ENCODE data around the gene C21orf58. TPM values are rescaled to one million over a fixed set of nuclear protein-coding genes. Genes with fewer than 3 reads are reported as not detected.
A peak's percentile ranks its signal among the peaks of the same experiment; 100 is the strongest.

C21orf58 gene
- polyA plus RNA-seq, 1 of the 3 experiments (the other 2 are of a cell fraction), result 9.7 TPM

- H3K4me3 ChIP-seq (ENCODE audit: low read depth in 2 of 2, low read length in 1 of 2), result peak overlapping the region; percentile 72 to 77
- ChIA-PET POLR2A (no interaction called here), CTCF (no interaction called here)
- H3K36me3 ChIP-seq (replicated peaks in 1 of 2; ENCODE audit: control insufficient read depth in 1 of 2, insufficient read depth in 2 of 2, low read length in 1 of 2), result peaks cover 22 to 27% of the 10 kb centered on the region in 2 experiments
- 0 out of 2 replicates have a peak, but pooled peaks have one; percentile 2 for TF ChIP-seq FOSL2 (IDR thresholded peaks at IDR 0.05; ENCODE audit: borderline replicate concordance, low read depth)
- TF ChIP-seq CTCF (IDR thresholded peaks at IDR 0.05), result no peak
- no peak for TF ChIP-seq GABPA (IDR thresholded peaks at IDR 0.05; ENCODE audit: low read depth)
- H3K79me2 ChIP-seq (ENCODE audit: insufficient read depth), result peaks cover 73% of the 10 kb centered on the region
- peaks cover 14% of the 10 kb centered on the region for H3F3A ChIP-seq (replicated peaks; ENCODE audit: insufficient read depth)
- DNase-seq, result no peak
- under 1% methylated on average over 16 of the region's 16 CpGs for WGBS (ENCODE audit: low lambda C conversion rate)
- peak overlapping the region; percentile 95 for H3K9ac ChIP-seq
- peaks cover 8% of the 10 kb centered on the region; the same call in 1 of the 2 replicates for H4K20me1 ChIP-seq (ENCODE audit: insufficient read depth)
- no peaks in the 10 kb centered on the region for H3K27me3 ChIP-seq (ENCODE audit: insufficient read depth)
- H3K4me2 ChIP-seq, result peak overlapping the region; percentile 72
- H3K4me1 ChIP-seq (ENCODE audit: control insufficient read depth in 1 of 2, insufficient read depth in 2 of 2, low read depth in 1 of 2, low read length in 1 of 2), result peaks cover 21 to 25% of the 10 kb centered on the region in 2 experiments
- H3K27ac ChIP-seq (ENCODE audit: low read depth in 2 of 2, low read length in 1 of 2), result peak overlapping the region; percentile 86 to 95
- peak overlapping the region; percentile 88 for H2AFZ ChIP-seq (ENCODE audit: low read depth)
- H3K9me2 ChIP-seq, result no peaks in the 10 kb centered on the region
- H3K9me3 ChIP-seq, result no peaks in the 10 kb centered on the region
Measured at GRCh38 chr21:46286648-46287002, 37.0 kb downstream of the C21orf58 start.

- Histone ChIP-seq H4K20me1 (ENCODE audit: insufficient read depth) (peaks cover 12% of the 10 kb centered on the region; the same call in 1 of the 2 replicates), H3F3A (replicated peaks; ENCODE audit: insufficient read depth) (peaks cover 14% of the 10 kb centered on the region), H3K4me1 (ENCODE audit: control insufficient read depth in 1 of 2, insufficient read depth in 2 of 2, low read depth in 1 of 2, low read length in 1 of 2) (peaks cover 21 to 25% of the 10 kb centered on the region in 2 experiments), H3K36me3 (replicated peaks in 1 of 2; ENCODE audit: control insufficient read depth in 1 of 2, insufficient read depth in 2 of 2, low read length in 1 of 2) (peaks cover 20 to 32% of the 10 kb centered on the region in 2 experiments), H3K27ac (ENCODE audit: low read depth in 2 of 2, low read length in 1 of 2) (peak within 1 kb of the TSS; percentile 86 to 95), H3K9me3 (no peaks in the 10 kb centered on the region), H2AFZ (ENCODE audit: low read depth) (peak within 1 kb of the TSS; percentile 88), H3K27me3 (ENCODE audit: insufficient read depth) (no peaks in the 10 kb centered on the region), H3K4me2 (peak within 1 kb of the TSS; percentile 72), H3K9me2 (no peaks in the 10 kb centered on the region), H3K79me2 (ENCODE audit: insufficient read depth) (peaks cover 79% of the 10 kb centered on the region), H3K4me3 (ENCODE audit: low read depth in 2 of 2, low read length in 1 of 2) (peak within 1 kb of the TSS; percentile 72 to 77), H3K9ac (peak within 1 kb of the TSS; percentile 95)
- CTCF ChIA-PET, result interaction anchor here (1.2 kb wide), 1 partner anchor 142 kb away, joined by 7 read pairs; no protein-coding TSS in a partner anchor
- peak; percentile 98 for DNase-seq
- POLR2A ChIA-PET, result no interaction called here
- 2% methylated on average over 22 of the region's 105 CpGs for WGBS (ENCODE audit: low lambda C conversion rate)
- peak; percentile 92 for TF ChIP-seq GABPA (IDR thresholded peaks at IDR 0.05; ENCODE audit: low read depth)
- no peak for TF ChIP-seq GATA2 (CRISPR knock-in tag; IDR thresholded peaks at IDR 0.05)
- TF ChIP-seq RCOR1 (IDR thresholded peaks at IDR 0.05; ENCODE audit: low read length), result 0 out of 2 replicates have a peak, but pooled peaks have one; percentile 7
- TF ChIP-seq ELF1 (IDR thresholded peaks at IDR 0.05), result peak; percentile 92
- peak; percentile 93 for TF ChIP-seq ZBTB33 (IDR thresholded peaks at IDR 0.05; ENCODE audit: borderline replicate concordance, low read depth)
- TF ChIP-seq JUND (IDR thresholded peaks at IDR 0.05), result no peak
- peak; percentile 42 for TF ChIP-seq CTCF (IDR thresholded peaks at IDR 0.05)
- no peak for TF ChIP-seq REST (IDR thresholded peaks at IDR 0.05; ENCODE audit: low read depth, low read length)
- TF ChIP-seq USF1 (IDR thresholded peaks at IDR 0.05; ENCODE audit: borderline replicate concordance, low read depth), result peak; percentile 32; the same call in 1 of the 2 replicates
- TF ChIP-seq FOXJ3 (CRISPR knock-in tag; IDR thresholded peaks at IDR 0.05), result no peak
- peak; percentile 35 for TF ChIP-seq MXI1 (IDR thresholded peaks at IDR 0.05; ENCODE audit: low read depth, low read length)
- no peak for TF ChIP-seq TCF12 (IDR thresholded peaks at IDR 0.05)
- TF ChIP-seq POLR2AphosphoS5 (IDR thresholded peaks at IDR 0.05; ENCODE audit: low read depth, low read length), result peak; percentile 88
- 0 out of 2 replicates have a peak, but pooled peaks have one; percentile 0 for TF ChIP-seq FOSL2 (IDR thresholded peaks at IDR 0.05; ENCODE audit: borderline replicate concordance, low read depth)
Measured at GRCh38 chr21:46285761-46286647, 37.7 kb downstream of the C21orf58 start, which contains the start of gene YBEY. YBEY (plus strand) TSS chr21:46286342; CDS start chr21:46286914, 572 bp downstream.
